ENCODE results near the gene MAML3. TPM values are rescaled to one million over a fixed set of nuclear protein-coding genes. Genes with fewer than 3 reads are reported as not detected.

MAML3 gene
- total RNA-seq, 2 donors from 2014 or later: 11.8 to 14.6 TPM

DNA sequence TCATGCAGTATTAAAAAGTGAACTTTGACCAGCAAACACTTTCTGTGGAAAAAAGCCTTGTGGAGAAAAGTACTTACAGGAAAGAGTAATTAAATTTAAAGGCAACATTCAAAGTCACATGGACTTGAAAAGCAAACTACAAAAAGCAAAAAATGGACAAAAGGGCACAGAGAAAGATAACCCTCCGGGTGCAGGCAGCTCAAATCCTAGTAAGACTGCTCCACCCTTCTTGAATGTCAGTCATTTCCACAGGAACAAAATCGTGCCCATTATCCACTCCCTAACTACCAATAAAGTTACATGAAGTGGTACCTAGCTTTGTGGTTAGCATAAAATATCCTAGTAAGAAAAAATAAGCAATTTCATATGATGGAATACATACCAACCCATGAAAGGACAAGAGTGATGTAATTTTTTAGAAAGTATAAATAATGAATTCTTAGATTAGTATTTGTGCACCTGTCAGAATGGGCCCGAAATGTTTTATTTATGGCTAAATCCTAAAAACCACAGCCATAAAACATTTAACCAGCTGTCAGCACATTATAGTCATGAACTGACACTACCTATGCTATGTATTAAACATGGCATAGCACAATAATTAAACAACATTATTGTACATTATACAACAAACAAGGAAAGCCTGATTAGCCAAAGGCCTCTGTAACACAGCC lies 43.3 kb downstream of the MAML3 start:
- no peak for DNase-seq

DNA sequence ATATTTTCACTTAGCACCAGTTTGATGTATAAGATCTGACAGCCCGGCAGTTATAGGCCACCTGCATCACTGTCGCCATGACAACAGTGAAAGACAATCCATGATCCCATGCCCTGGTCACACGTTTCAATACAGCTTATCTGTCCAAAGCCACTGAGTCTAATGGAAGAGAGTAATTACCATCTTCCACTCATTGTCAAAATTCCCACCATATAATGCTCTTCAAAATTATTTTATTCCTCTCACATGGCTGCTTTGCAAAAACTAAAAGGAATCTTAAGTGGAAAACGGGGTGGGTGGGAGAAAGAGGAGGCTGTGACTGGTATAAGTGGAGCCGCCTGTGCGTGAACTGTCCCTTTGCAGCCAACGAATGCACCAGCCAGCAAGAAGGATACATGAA lies 44.2 kb downstream of the MAML3 start:
- ATAC-seq: no peak
- intact Hi-C loops (cut with DNase I, micrococcal nuclease): no loop called here
- DNase-seq: no peak

More for the DNA sequence above, 43.3 kb downstream of the MAML3 start:
- peak; percentile 62 for ATAC-seq
- intact Hi-C loops (cut with DNase I, micrococcal nuclease): no loop called here

DNA sequence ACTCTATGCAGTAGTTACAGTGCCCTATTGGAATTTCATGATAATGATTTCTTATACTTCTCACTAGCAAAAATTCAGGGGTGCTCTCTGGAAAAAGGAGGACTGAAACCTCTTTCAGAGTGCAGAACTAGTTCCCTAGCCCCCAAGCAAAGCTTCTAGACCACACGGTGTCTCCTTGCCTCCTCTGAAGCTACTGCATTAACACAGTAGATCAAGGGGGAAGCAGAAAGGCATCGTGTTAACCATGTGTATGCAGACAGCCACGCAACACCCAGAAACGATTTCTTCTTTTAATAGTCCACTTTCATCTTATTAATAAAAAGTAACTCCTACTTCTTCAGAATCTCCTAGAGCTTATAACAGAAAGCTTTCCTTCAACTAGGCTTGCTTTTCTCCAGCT lies 44.7 kb downstream of the MAML3 start:
- intact Hi-C loops (cut with DNase I, micrococcal nuclease): no loop called here
- ATAC-seq: no peak

DNA sequence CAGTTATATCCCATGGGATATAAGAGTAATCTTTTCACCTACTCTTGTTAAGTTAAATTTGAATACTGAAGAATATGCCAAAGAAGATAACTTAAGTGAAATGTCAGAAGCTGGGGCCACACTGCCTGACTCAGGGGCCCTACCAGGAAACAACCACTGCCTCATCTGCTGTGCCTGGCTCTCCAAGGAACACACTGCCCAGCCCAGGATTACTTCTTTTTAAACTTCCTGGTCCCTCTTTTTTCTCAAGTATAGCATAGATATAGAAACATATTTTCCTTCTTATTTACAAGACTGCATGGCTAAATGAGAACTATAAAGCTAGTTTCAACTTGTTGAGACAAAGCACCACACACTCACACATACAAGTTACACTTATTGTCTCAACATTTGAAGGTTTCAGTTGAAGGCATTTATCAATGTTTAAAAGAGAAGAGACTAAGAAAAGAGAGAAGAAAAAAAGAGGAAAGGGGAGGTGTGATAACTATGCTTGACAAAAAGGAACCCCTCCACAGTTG lies 45.2 kb downstream of the MAML3 start:
- intact Hi-C loops (cut with DNase I, micrococcal nuclease): no loop called here

More for the DNA sequence above, 44.7 kb downstream of the MAML3 start:
- no peak for DNase-seq

DNA sequence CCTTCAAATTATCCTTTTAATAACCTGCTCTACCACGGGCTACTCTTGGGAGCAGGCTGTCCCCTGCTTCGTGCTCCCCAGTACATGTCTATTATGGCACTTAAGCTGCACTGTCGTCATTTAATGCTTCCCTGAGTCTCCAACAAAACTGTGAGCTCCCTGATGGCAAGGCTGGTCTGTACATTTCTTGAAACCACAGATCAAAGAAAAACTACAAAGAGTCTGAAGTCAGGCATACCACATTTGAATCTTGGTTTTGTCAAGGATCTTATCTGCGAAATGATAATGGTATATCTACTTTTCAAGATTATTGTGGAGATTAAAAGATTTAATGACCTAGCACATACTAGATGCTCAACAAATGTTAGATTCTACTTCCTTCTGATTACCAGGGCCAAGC lies 45.7 kb downstream of the MAML3 start:
- ATAC-seq: no peak
- intact Hi-C loops (cut with DNase I, micrococcal nuclease): no loop called here

More for the DNA sequence above, 45.2 kb downstream of the MAML3 start:
- peak; percentile 84 for ATAC-seq
- peak in 1 of 2 donors; percentile 34 for DNase-seq

DNA sequence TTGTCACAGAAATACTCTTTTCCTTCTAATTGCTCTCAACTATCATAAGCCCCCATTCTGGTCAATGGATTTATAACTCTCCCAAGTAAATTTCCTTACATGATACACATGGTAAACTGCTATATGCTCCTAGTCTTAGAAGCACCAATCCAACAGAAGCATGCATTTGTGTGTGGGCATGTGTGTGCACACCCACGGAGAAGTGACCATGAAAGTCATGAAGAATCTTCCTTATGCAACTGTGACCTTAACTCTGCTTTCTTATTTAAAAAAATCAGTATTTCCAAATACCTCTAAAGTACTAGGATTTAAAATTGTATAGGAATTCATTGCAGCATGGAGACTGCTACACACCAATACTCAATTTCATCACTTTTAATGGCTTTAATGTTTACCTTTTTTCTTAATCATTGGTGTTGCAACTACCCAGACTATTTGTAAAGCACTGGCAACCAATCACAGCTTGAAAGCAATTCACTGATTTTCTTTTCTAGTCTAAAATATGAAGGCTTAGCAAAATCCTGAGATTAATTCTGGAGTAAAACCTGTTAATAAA lies 47.6 kb downstream of the MAML3 start:
- intact Hi-C loops (cut with DNase I, micrococcal nuclease): no loop called here
- ATAC-seq: no peak

More for the DNA sequence above, 45.7 kb downstream of the MAML3 start:
- no peak for DNase-seq

DNA sequence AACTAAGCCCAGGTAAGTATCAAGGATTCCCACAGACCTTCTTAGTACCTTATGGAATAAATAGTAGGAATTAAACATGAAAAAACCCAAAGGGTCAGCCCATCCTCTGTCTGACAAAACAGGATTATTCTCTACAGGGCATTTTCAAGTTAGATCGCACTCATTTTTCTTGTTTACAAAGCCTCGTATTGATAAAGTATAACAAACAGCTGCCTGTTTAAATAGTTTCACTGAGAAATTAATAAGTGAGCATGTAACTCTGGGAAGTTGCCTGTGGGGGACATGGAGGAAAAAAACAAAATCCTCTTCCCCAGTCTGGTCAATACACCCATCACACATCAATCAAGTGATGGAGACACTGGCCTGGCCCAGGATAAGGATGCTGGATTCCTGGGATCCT lies 48.5 kb downstream of the MAML3 start:
- intact Hi-C loops (cut with DNase I, micrococcal nuclease): no loop called here
- no peak for DNase-seq
- ATAC-seq: no peak

More for the DNA sequence above, 47.6 kb downstream of the MAML3 start:
- no peak for DNase-seq

DNA sequence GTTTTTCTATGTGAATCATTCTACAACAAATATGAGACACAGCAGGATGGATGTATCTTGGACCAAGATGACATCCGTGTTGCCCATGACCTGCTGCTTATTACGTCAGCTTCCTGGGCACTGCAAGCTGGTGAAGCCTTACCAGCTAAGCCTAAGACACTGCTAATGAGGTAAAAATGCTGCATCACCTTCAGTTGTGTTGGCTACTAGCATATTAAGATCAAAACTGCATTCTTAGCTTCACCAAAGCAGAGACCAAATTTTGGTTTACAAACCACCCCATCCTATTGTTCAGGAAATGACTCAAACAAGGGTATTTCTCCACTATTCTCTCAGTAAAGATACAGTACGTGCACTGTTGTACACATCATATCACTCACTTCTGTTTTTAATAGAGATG lies 50.3 kb downstream of the MAML3 start:
- intact Hi-C loops (cut with DNase I, micrococcal nuclease): no loop called here
- DNase-seq (no peak), ATAC-seq (no peak)

DNA sequence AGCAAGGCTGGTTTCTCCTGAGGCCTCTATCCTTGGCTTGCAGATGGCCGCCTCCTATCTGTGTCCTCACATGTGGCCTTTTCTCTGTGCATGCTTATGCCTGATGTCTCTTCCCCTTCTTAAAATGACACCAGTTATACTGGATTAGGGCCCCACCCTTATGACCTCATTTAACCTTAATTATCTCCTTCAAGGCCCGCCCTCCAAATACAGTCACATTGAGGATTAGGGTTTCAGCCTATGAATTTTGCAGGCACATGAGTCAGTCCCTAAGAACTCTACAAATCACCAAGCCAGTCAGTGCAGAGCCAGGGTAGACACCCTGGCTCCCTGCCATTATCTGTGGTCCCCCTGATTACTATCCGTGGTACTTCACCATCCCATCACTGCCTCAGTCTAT lies 51.6 kb downstream of the MAML3 start:
- ATAC-seq: peak; percentile 29
- intact Hi-C loops (cut with DNase I, micrococcal nuclease): no loop called here
- no peak for DNase-seq

DNA sequence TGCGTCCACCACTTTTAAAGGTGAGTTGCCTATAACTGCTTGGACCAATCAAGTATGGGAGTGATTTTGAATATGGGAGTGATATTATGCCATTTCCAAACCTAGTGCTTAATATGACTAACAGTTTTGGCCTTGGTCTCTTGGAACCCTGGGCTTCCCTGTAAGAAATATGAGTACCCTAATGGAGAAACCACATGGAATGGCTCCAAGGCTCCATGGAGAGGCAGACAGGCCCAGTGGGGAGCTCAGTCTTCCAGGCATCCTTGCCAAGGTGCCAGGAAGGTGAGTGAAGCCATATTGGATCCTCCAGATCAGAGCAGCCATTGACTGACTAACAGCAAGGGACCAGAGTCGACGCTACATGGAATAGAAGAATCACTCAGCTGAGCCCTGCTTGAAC lies 53.2 kb downstream of the MAML3 start:
- ATAC-seq: no peak
- intact Hi-C loops (cut with DNase I, micrococcal nuclease): no loop called here
- DNase-seq: no peak

DNA sequence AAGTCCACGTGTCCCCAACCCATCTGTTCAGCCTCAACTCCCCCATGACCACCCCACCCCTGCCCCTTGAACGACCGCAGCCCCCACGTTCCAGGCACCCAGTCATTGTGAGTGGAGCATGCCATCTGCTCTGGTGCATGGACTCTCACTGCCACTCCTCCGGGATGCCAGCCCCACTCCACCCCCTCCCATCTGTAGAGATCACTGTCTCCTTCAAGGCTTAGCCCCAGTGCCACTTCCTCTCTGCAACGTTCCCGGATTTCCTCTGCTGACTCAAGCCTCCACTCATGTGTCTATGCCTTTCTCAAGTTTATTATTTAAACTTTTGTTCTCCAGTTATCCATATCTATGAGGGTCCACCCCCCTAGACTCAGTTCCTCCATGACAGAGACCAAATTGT lies 54.0 kb downstream of the MAML3 start:
- peak; percentile 61 for ATAC-seq
- DNase-seq: peak in 1 of 2 donors; percentile 52
- intact Hi-C loops (cut with DNase I, micrococcal nuclease): no loop called here

DNA sequence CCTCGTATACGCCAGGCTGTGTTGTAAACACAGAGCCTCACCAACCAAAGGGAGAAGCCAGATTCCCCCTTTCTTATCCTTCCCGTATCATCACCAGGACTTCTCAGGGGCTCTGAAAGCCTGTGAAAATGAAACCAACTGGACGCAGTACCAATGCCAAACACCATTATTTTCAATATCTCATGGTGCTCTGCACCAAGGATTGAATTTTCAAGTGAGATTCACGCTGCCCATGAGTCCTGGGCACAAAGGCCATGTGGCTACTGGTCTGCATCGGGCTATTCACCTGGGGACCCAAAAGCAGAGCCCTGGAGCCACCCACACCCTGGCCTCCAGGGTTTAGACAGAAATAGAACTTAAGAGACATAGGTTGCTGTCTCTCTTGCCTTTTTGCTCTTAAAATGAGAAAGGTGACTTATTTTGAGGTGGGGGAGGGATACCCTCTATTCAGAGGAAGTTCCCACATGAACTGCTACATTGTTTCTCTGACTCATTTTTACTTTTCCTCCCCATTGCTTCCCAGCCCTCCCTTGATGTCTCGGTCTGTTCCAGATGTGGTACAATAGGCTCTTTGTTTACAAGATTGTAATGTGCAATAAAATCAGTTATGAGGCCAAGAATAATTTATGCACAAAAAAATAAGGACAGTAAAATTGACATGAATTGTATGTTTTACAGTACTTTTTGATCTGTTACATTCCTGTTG lies 55.4 kb downstream of the MAML3 start:
- ATAC-seq: peak; percentile 66
- intact Hi-C loops (cut with DNase I, micrococcal nuclease): no loop called here
- DNase-seq: no peak

DNA sequence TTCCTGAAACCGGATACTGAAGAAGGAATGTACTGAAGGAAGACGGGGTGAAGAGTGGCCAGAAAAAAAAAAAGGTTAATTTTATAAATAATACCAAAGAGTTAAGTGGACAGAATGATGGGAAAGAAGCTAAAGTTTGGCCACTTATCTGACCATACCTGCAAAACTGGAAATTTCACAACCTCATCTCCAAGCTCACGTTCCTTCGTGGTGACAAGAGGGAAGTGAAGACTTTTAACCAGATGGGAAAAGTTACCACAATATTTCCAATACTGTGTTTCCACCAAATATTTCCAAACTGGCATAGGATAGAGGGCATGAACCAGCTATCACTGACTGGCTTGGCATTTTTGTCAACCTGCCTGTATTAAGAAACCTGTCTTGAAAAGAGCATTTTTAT lies 56.4 kb downstream of the MAML3 start:
- intact Hi-C loops (cut with DNase I, micrococcal nuclease): no loop called here
- DNase-seq (no peak), ATAC-seq (no peak)

DNA sequence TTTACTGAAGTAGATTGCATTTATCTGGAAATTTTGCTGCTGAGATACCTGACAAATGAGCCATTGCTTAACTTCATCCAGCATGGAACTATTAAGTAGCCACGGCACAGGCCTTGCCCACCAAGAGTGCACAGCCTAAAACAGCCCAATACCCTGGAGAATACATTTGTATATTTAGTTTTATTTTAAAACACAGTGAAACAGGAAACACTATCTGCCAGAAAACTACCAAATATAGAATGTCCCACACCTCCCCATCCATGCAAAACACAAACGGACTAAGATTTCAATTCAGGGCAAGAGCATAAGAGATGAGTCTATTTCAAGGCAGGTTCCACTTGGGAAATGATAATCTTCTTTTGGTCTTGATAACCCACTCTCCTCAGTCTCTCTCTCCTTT lies 57.1 kb downstream of the MAML3 start:
- intact Hi-C loops (cut with DNase I, micrococcal nuclease): no loop called here
- DNase-seq (no peak), ATAC-seq (no peak)

DNA sequence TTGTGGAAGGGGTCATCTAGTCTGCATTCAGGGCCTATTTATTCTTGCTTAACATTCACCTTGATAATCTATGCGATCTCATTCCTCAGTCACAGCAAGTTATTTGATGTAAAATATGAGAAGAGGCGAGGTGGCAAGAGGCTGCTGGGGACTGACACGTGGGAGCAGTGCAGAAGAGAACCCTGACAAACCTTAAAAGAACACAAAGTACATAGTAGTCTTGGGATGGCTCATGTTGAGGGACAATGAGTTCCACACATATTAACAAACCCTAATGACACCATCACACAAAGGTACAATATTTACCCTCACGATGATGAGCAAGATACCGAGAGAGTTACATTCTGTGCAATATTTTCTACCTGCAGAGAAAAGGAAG lies 57.5 kb downstream of the MAML3 start:
- ATAC-seq (no peak), DNase-seq (no peak)
- intact Hi-C loops (cut with DNase I, micrococcal nuclease): no loop called here

DNA sequence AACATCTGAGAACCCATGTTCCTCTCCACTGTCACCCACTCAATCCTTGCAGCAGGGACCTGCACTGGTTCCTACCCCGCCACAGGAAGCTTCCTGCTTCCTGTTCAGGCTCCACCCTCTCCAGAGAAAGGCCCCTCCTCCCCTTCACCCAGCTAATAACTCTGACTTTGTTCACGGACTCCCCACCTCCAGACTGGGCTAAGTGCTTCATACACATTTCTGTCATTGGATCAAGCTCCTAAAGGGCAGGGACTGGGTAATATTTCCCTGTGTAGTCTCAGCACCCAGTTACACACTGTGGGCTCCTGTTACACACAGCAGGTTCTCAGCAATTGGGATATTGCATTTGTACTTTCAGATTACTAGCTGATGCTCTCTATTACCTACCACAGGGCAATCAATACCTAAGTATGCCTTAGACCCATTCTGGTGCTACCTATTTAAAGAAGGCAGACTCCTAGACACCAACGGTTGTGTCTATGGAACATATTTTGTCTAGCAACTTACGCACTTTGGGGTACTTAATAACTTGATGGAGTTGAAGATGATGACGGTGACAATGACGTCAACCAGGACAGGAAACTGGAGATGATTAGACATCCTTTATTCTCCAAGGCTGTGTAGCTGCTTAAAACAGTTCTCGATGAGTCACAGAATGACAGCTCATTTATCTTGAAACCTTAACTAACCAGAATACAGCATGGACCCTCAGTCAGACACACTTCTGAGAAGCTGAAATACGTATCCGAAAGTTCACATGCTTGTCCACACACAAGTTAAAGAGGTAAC lies 58.1 kb downstream of the MAML3 start:
- ATAC-seq (peak; percentile 17), DNase-seq (peak; percentile 31 to 46)
- intact Hi-C loops (cut with DNase I, micrococcal nuclease): no loop called here

DNA sequence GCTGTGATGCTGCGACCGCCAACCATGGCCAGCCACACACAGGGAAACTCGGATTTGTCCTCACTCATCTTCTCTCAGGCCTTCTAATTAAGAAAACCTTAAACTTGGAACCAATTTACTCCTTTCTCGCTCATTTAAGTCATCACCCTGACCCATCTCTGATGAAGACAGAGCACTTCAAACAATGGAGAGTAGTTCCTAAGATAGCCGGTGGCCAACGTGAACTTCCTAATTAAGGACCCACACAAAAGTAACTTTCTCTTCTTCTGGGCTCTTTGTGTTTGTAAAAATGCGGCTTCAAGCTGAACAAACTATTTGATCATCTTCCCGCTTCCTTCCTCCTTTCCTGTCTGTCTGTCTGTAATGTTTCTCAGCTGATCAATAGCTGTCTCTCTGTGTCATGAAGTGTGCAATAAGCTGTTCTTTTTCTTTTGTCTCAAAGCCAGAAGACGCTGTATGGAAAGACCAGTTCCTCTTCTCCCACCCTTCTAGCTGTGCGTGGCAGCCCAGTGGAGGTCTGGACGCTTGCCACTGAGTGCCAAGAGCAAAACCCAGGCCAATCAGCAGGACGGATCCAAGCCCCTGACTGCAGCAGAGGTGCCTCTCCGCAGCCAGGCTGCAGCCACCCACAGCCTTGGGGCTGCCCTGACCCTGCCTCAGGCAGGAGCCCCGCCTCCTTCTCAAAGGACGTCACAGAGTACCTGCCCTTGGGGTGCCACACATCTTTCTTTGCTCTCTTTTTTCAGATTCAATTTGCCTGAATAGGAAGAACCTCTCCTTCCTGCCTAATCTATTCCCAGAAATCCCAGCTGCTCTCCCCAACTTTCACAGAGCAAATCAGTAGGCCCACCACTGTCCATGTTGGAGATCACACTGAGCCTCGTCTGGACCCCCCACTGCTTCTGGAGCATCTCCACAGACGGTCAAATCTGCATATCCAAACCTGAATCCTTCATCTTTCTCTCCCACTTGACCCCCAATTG lies 59.3 kb downstream of the MAML3 start:
- peak; percentile 56 to 69 for DNase-seq
- intact Hi-C loops (cut with DNase I, micrococcal nuclease): no loop called here
- peak; percentile 14 for ATAC-seq
